NT2/D1 (cell line): ENCODE results near the gene FOXP2.
"Not testable (repeated sequence)": the region's sequence is repeated elsewhere in the genome, so short reads cannot be mapped to it uniquely, and the experiment has no call there.

Source experiments
- DNase-seq: peaks from one replicate; pipeline ENCODE4 v3.0.0-alpha.2; 2011; ENCODE audit warnings: low read depth, low spot score
- H3K27me3 ChIP-seq: 2 replicates; pipeline ENCODE4 v1.6.0; 2011; ENCODE audit warnings: mild to moderate bottlenecking; ENCODE audit not compliant: insufficient read length, insufficient read depth
- H3K36me3 ChIP-seq: 2 replicates; pipeline ENCODE4 v1.6.1; 2011; ENCODE audit warnings: mild to moderate bottlenecking, low read length, mixed read lengths; ENCODE audit not compliant: insufficient read depth, insufficient read length
- H3K4me1 ChIP-seq: 2 replicates; pipeline ENCODE4 v1.5.1; 2011; ENCODE audit not compliant: insufficient read depth, insufficient read length
- H3K4me3 ChIP-seq: 2 replicates; pipeline ENCODE4 v1.5.1; 2011; ENCODE audit warnings: low read depth; ENCODE audit not compliant: insufficient read length
- H3K9ac ChIP-seq: 2 replicates; pipeline ENCODE4 v1.6.0; 2011; ENCODE audit warnings: low read depth; ENCODE audit not compliant: insufficient read length
- H3K9me3 ChIP-seq: 2 replicates; pipeline ENCODE4 v1.5.1; 2011; ENCODE audit warnings: mild to moderate bottlenecking, low read length; ENCODE audit not compliant: insufficient read depth
- SUZ12 ChIP-seq: IDR thresholded peaks from 2 replicates; pipeline ENCODE4 v1.6.1; 2011; ENCODE audit not compliant: insufficient read length, insufficient read depth; ENCODE audit errors: extremely low read depth
- YY1 ChIP-seq: IDR thresholded peaks from 2 replicates; pipeline ENCODE4 v1.6.1; 2011; ENCODE audit not compliant: insufficient read length, insufficient read depth
- ZNF274 ChIP-seq: IDR thresholded peaks from 2 replicates; pipeline ENCODE4 v1.6.1; 2011; ENCODE audit warnings: mild to moderate bottlenecking, low read depth, low read length

The FOXP2 gene

DNA sequence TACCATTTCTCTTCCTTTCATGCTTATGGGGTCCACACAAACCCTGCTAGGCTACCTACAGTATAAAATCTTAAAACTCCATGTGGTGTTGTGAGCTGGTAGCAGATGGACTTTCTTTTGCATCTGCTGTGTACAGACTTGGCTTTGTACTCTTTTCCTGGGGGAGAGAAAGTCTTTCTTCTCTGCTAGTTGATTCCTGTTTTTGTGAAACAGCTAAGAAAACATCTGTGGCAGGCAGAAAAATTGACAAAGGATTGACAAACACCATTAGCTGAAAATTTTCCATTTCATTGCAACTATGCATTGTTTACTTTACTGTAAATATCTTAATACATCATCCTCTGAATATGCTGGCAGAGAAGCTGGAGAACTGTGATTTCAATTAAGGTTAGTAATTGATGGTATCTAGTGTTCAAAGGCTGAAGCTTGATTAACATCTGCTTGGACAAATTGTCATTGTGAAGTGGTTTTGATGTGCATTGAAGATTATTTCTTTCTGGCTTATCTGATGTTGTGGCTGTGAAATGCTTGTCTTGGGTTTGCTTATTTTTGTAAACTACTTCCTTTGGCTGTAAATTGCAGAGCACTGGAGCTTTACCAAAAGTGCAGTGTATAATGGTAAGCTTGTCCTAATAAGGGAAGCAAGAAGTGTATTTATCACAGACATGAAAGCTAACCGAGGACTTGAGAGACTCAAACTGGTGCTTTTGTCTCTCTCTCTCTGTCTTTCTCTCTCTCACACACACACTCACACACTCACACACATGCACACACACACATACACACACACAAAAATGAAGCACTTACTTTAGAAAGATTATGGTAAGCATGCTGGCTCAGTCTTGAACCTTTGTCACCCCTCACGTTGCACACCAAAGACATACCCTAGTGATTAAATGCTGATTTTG is at the start of gene FOXP2:
TSS of gene FOXP2 (plus strand) at position 660 of the 908 bp plus-strand sequence. CDS start 11,697 bp downstream, outside the sequence.
- H3K9me3 ChIP-seq, result no peaks in the 10 kb centered on the region
- no peak within 1 kb of the TSS for H3K4me3 ChIP-seq
- no peak for DNase-seq
- H3K9ac ChIP-seq, result no peak within 1 kb of the TSS
- TF ChIP-seq YY1 (no peak), SUZ12 (no peak), ZNF274 (no peak)
- H3K36me3 ChIP-seq, result no peaks in the 10 kb centered on the region
- H3K4me1 ChIP-seq, result no peaks in the 10 kb centered on the region
- no peaks in the 10 kb centered on the region for H3K27me3 ChIP-seq

DNA sequence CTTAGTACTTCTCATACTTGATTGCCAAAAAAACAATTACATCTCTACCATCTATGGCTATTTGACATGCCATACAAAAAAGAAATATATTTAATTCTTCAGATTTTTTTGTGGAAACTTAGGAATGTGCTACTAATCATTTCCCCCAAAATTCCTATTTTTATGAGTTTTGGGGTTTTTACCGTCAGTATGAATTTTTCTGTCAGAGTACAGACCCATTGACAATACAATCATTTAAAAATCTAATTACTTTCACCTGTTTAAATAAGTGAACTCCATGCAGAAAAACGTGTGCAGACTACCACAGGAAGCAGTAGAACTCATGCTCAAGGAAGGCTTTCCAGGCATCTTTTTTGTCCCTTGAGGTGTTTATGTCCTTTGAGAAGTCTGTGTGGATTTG is 48.8 kb upstream of the FOXP2 start:
- no peak for TF ChIP-seq ZNF274
- no peak for TF ChIP-seq SUZ12
- no peak for TF ChIP-seq YY1
- Histone ChIP-seq H3K4me3 (no peak overlapping the region), H3K36me3 (no peaks in the 10 kb centered on the region), H3K4me1 (no peaks in the 10 kb centered on the region), H3K9ac (no peak overlapping the region), H3K9me3 (no peaks in the 10 kb centered on the region), H3K27me3 (no peaks in the 10 kb centered on the region)
- DNase-seq, result no peak

GRCh38 chr7:114368492-114368891 is 46.1 kb upstream of the FOXP2 start:
- Histone ChIP-seq H3K9ac (no peak overlapping the region), H3K9me3 (no peaks in the 10 kb centered on the region), H3K27me3 (no peaks in the 10 kb centered on the region), H3K36me3 (no peaks in the 10 kb centered on the region), H3K4me3 (no peak overlapping the region), H3K4me1 (no peaks in the 10 kb centered on the region)
- DNase-seq, result no peak
- TF ChIP-seq ZNF274, result no peak
- no peak for TF ChIP-seq SUZ12
- TF ChIP-seq YY1, result no peak

DNA sequence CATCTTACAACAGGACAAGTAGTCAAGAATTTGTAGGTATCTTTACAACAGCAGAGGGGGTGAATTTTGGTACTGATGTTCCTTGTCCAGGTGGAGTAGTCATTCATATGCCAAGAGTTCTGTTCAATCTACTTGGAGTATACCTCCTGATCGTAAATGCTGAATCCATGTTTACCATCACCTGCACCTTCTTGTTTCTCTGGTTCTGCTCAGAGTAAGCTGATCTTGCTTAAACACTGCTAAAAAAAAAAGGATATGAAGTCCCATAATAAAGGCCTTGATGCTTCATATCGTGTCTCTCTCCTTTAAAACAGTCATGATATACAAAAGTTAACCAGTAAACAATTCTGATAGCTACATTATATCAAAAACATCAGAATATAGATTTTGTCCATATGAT is 45.3 kb upstream of the FOXP2 start:
- Histone ChIP-seq H3K9me3 (no peaks in the 10 kb centered on the region), H3K4me1 (no peaks in the 10 kb centered on the region), H3K4me3 (no peak overlapping the region), H3K27me3 (no peaks in the 10 kb centered on the region), H3K36me3 (no peaks in the 10 kb centered on the region), H3K9ac (no peak overlapping the region)
- DNase-seq, result no peak
- TF ChIP-seq SUZ12 (no peak), YY1 (no peak), ZNF274 (no peak)

DNA sequence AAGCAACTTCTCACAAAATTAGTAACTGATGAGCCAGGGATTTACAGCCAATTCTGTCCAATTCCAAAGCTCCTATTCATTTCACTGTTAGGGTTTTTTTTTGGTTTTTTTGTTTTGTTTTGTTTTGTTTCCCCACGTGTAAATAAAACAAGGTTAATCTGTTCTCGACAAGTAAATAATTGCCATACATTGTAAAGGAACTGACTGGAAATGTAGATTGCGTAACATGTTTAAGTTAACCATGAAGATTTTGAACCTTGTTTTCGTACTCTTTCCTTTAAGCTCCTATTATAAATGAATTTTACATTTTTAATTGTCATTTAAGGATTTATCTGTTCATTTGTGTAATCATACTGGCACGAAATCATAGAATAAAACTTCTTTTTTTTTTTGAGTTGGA is 42.0 kb upstream of the FOXP2 start:
- Histone ChIP-seq H3K27me3 (no peaks in the 10 kb centered on the region), H3K9me3 (no peaks in the 10 kb centered on the region), H3K4me1 (no peaks in the 10 kb centered on the region), H3K36me3 (no peaks in the 10 kb centered on the region), H3K9ac (no peak overlapping the region), H3K4me3 (no peak overlapping the region)
- TF ChIP-seq SUZ12 (no peak), YY1 (no peak), ZNF274 (no peak)
- DNase-seq, result no peak

GRCh38 chr7:114375907-114376306 is 38.7 kb upstream of the FOXP2 start:
- H3K27me3 ChIP-seq, result no peaks in the 10 kb centered on the region
- no peaks in the 10 kb centered on the region for H3K4me1 ChIP-seq
- H3K9me3 ChIP-seq, result no peaks in the 10 kb centered on the region
- TF ChIP-seq SUZ12, result no peak
- TF ChIP-seq ZNF274, result no peak
- no peak for TF ChIP-seq YY1
- DNase-seq, result no peak
- no peak overlapping the region for H3K9ac ChIP-seq
- no peak overlapping the region for H3K4me3 ChIP-seq
- H3K36me3 ChIP-seq, result no peaks in the 10 kb centered on the region

GRCh38 chr7:114383946-114384345 is 30.7 kb upstream of the FOXP2 start:
- not testable (repeated sequence) for H3K9me3 ChIP-seq, H3K36me3 ChIP-seq, H3K4me1 ChIP-seq, H3K4me3 ChIP-seq, DNase-seq, H3K9ac ChIP-seq, H3K27me3 ChIP-seq

DNA sequence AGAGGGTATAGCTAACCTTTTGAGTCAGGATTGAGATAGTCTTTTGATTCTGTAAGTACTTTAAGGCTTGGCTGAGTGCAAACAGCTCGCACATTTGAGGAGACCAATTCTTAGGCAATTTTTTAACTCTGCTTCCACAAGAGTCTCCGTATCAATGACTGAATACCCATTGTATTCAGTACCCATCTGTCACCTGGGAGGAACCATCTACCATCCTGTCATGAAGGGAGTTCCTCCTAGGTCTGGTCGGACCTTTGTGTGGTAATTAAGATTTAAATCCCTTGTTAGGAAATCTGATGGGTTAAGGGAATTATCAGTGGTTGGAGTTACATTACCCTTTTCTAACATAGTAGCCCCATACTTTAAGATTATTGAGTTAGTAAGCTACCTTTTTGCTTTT is 30.3 kb upstream of the FOXP2 start:
- H3K9me3 ChIP-seq, H3K27me3 ChIP-seq, H3K36me3 ChIP-seq, DNase-seq, H3K9ac ChIP-seq, H3K4me1 ChIP-seq, H3K4me3 ChIP-seq: not testable (repeated sequence)
